Tibial nerve (tissue), 4 donors: ENCODE results near the gene BORCS6.

Source experiments
- CTCF ChIP-seq, 5 experiments: fragments of 200-600 bp in 3 of 5; fragments of 450-650 bp in 2 of 5; sonication (generic) in 3 of 5; IDR thresholded peaks; one replicate each; pipeline ENCODE4 v1.5.1; 2016 to 2019; ENCODE audit warnings: antibody characterized with exemption in 5 of 5, mild to moderate bottlenecking in 3 of 5, moderate library complexity in 2 of 5
- EP300 ChIP-seq, 2 donors: sonication (generic); formaldehyde crosslinking; IDR thresholded peaks; one replicate each; pipeline ENCODE4 v1.6.1; 2017; ENCODE audit warnings: antibody characterized with exemption in 2 of 2, mild to moderate bottlenecking in 1 of 2
- POLR2A ChIP-seq, 2 donors: fragments of 450-650 bp; IDR thresholded peaks; one replicate each; pipeline ENCODE4 v1.6.1; 2017; ENCODE audit warnings: antibody characterized with exemption in 2 of 2, mild to moderate bottlenecking in 2 of 2, moderate library complexity in 2 of 2

DNA sequence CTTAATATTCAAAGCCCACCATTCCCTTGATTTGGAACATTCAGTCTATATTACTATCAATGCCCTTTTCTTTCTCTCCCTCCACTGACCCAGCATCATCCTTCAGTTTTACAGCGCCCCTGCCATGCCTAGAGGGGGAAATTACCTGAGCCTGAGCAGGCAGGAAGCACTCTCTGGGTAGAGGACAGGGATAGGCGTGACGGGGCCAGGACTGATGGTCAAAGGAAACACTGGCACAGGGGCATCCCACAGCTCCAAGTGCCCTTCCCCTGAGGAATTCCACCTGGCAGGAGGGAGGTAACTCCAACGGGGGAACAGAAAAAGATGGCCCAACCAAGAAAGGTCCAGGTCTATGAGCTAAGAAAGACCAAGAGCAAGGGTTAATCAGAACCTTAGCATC lies 47.9 kb upstream of the BORCS6 start:
- no peak for TF ChIP-seq CTCF (IDR thresholded peaks at IDR 0.05)
- no peak for TF ChIP-seq POLR2A (IDR thresholded peaks at IDR 0.05)
- TF ChIP-seq EP300 (IDR thresholded peaks at IDR 0.05), result no peak
